GM19452 (cell line): ENCODE data around the gene MAD1L1.

Experiments used
- ATAC-seq: cut with Tn5 transposase; IDR thresholded peaks from one replicate; pipeline ENCODE4 v1.9.1; 2021; ENCODE audit not compliant: unreplicated experiment

Gene MAD1L1

GRCh38 chr7:2120841-2121830 lies 111.6 kb downstream of the MAD1L1 start:
- ATAC-seq = no peak

DNA sequence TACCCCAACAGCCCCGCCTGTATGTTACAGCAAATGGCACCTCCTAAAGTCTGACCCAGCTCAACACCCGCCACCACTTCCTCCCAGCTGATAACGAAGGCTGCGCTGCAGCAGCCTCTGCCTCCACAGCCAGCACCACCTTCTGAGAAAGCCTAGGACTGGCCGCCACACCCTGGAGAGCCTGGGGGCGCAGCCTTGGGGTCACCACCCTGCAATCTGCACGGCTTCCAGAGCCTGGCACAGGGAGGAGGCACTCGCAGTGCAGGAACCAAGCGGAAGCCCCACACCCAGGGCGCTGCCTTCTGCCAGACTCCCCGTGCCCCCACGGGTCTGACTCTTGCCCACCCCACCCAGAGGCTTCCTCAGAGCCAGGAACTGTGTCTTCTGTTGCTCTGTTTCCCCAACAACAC lies 112.5 kb downstream of the MAD1L1 start:
- no peak for ATAC-seq

- ATAC-seq = no peak
Observed at GRCh38 chr7:2118630-2119190, 114.0 kb downstream of the MAD1L1 start.

GRCh38 chr7:2118056-2118455 lies 114.7 kb downstream of the MAD1L1 start:
- ATAC-seq = no peak

GRCh38 chr7:2117646-2118045 lies 115.1 kb downstream of the MAD1L1 start:
- no peak for ATAC-seq

- no peak for ATAC-seq
Observed at GRCh38 chr7:2116989-2117591, 115.7 kb downstream of the MAD1L1 start.

GRCh38 chr7:2116448-2116810 lies 116.3 kb downstream of the MAD1L1 start:
- no peak for ATAC-seq

GRCh38 chr7:2115760-2116447 lies 116.8 kb downstream of the MAD1L1 start:
- ATAC-seq = no peak

DNA sequence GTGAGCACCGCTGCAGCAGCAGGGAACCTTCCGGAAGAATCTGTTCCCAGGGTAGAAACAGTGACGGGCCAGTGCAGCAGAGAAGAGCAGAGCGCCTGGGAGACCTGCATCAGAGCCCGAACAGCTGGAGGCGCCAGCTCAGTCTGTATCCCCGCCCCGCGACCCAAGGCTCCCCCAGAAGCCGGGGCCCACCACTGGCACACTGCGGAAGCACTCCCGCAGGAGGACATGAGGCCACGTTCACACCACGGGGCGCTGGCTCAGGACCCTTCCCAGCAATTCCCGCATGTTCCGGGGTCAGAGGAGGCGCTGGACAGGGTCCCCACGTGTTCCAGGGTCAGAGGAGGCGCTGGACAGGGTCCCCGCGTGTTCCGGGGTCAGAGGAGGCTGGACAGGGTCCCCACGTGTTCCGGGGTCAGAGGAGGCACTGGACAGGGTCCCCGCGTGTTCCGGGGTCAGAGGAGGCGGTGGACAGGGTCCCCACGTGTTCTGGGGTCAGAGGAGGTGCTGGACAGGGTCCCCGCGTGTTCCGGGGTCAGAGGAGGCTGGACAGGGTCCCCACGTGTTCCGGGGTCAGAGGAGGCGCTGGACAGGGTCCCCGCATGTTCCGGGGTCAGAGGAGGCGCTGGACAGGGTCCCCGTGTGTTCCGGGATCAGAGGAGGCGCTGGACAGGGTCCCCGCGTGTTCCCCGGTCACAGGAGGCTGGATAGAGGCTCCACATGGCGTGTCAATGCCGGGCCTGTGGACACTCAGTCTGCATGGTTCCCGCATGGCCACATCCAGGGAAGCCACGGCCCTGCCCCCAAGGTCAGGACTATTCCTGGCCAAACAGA lies 117.6 kb downstream of the MAD1L1 start:
- ATAC-seq = no peak

GRCh38 chr7:2114052-2114451 lies 118.7 kb downstream of the MAD1L1 start:
- ATAC-seq = no peak

GRCh38 chr7:2112261-2113198 lies 120.2 kb downstream of the MAD1L1 start:
- no peak for ATAC-seq

GRCh38 chr7:2111568-2111967 lies 121.2 kb downstream of the MAD1L1 start:
- no peak for ATAC-seq

DNA sequence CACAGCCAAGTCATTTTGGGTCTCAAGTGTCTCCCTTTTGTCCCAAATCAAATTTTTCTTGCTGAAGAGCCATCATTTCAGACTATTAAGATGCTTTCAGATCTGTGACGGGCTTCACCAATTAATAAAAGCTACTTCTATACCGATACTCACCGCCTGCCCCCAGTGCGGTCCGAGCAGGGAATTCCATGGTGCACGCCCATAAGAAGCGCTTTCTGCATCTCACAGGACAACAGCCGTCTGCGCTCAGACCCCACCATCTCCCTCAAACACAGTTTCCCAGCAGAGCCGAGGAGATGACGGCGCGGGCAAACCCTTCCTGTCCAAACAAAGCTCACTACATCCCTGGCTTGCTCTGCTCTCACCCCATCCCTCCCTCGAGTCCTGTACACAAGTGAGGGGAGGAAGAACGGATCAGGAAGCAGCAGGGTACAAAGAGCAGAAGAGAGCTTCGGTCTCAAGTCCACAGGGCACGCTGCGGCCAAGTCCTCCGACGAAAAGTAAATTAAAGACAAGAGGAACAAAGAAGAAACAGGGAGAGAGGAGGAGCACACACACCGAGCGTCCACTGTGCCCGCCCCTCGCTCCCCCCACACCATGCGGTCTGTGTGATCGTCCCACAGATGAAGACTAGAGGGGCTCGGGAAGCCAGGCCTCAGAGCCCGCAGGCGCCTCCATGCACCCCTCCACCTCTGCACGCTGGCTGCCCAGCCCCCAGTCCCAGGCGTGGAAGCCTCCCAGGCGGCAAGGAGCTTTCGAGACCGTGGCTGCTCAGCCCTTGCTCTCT lies 121.9 kb downstream of the MAD1L1 start:
- ATAC-seq = no peak

- ATAC-seq = no peak
Observed at GRCh38 chr7:2109936-2110609, 122.7 kb downstream of the MAD1L1 start.

DNA sequence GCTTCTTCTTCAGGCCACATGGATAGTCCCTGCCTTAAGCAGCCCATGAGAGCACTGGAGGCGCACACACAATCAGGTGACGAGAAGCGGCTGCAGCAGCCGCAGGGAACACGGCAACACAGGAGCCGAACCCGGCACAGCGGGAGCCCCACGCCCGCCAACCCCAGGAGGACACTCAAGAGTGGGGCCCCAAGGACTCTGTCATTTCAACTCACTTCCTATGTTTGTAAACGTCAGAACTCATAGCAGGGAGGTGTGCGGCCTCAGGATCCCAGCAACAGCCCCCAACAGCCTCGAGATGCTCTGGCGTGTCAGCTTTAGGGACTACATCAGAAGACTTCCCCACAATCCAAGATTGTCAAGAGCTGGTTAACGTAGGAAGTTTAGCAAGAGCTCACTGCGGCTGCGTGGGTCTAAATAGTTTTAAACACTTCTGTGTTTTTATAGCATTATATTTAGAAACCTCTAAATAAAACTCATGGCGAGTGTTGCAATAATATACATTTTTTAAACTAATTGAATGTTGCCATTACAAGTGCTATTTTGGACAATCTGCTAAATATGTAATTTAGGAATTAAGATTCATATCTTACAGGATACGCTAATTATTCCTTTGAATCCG lies 123.4 kb downstream of the MAD1L1 start:
- ATAC-seq = no peak

GRCh38 chr7:2108501-2109250 lies 124.1 kb downstream of the MAD1L1 start:
- ATAC-seq = no peak

GRCh38 chr7:2108071-2108455 lies 124.7 kb downstream of the MAD1L1 start:
- ATAC-seq = no peak
